WERI-Rb-1 (cell line): ENCODE measurements around the gene DELE1.

Experiments
- DNase-seq: peaks from one replicate; pipeline ENCODE4 v3.0.0-alpha.2; 2020
- H3K27ac ChIP-seq: fragments of 250-450 bp; sonication (Bioruptor Pico); 2 replicates; pipeline ENCODE4 v1.5.1; 2020; ENCODE audit warnings: mild to moderate bottlenecking, moderate library complexity
- H3K27me3 ChIP-seq: fragments of 250-450 bp; sonication (Bioruptor Pico); 2 replicates; pipeline ENCODE4 v1.5.1; 2021; ENCODE audit warnings: mild to moderate bottlenecking, low read depth, moderate library complexity; ENCODE audit not compliant: insufficient read depth, severe bottlenecking
- H3K36me3 ChIP-seq: fragments of 250-450 bp; sonication (Bioruptor Pico); 2 replicates; pipeline ENCODE4 v1.5.1; 2020; ENCODE audit warnings: mild to moderate bottlenecking, moderate library complexity
- H3K4me3 ChIP-seq: 2 replicates; pipeline ENCODE4 v1.5.1; 2011; ENCODE audit warnings: low read depth, mild to moderate bottlenecking, control low read depth, low read length
- H3K9me3 ChIP-seq: fragments of 250-450 bp; sonication (Bioruptor Pico); 2 replicates; pipeline ENCODE4 v1.5.1; 2021; ENCODE audit warnings: mild to moderate bottlenecking, moderate library complexity; ENCODE audit not compliant: severe bottlenecking
- CTCF ChIP-seq: IDR thresholded peaks from 2 replicates; pipeline ENCODE4 v1.5.1; 2011; ENCODE audit warnings: low read depth, mild to moderate bottlenecking, control low read depth, inconsistent platforms, low read length

The DELE1 gene

GRCh38 chr5:141986072-141986471 is 62.4 kb downstream of the DELE1 start:
- no peak overlapping the region for H3K27ac ChIP-seq
- no peak overlapping the region for H3K4me3 ChIP-seq
- no peak for TF ChIP-seq CTCF
- no peaks in the 10 kb centered on the region for H3K27me3 ChIP-seq
- no peaks in the 10 kb centered on the region for H3K9me3 ChIP-seq
- no peak for DNase-seq
- H3K36me3 ChIP-seq = peaks cover 51% of the 10 kb centered on the region

GRCh38 chr5:141989720-141990119 is 66.0 kb downstream of the DELE1 start:
- TF ChIP-seq CTCF = no peak

More at GRCh38 chr5:141989720-141990119, 66.0 kb downstream of the DELE1 start:
- Histone ChIP-seq H3K4me3 (no peak overlapping the region), H3K36me3 (peaks cover 40% of the 10 kb centered on the region), H3K27ac (no peak overlapping the region), H3K27me3 (no peaks in the 10 kb centered on the region), H3K9me3 (no peaks in the 10 kb centered on the region)
- no peak for DNase-seq
